HepG2 (cell line): ENCODE results near the gene NAV2. TPM values are rescaled to one million over a fixed set of nuclear protein-coding genes. Genes with fewer than 3 reads are reported as not detected.

Source experiments
- ARID2 ChIP-seq: sonication (generic); formaldehyde crosslinking; IDR thresholded peaks from 2 replicates; pipeline ENCODE4 v1.8.1; 2022; ENCODE audit warnings: mild to moderate bottlenecking, missing genetic modification reagents, borderline replicate concordance
- FOXC1 ChIP-seq: sonication (generic); formaldehyde crosslinking; IDR thresholded peaks from 2 replicates; pipeline ENCODE4 v1.8.0; 2022; ENCODE audit warnings: mild to moderate bottlenecking, missing genetic modification reagents, borderline replicate concordance
- ISL2 ChIP-seq: sonication (generic); formaldehyde crosslinking; IDR thresholded peaks from 2 replicates; pipeline ENCODE4 v1.5.0; 2020; ENCODE audit warnings: missing genetic modification reagents
- MED8 ChIP-seq: sonication (generic); formaldehyde crosslinking; IDR thresholded peaks from 2 replicates; pipeline ENCODE4 v1.8.1; 2023; ENCODE audit warnings: mild to moderate bottlenecking, missing genetic modification reagents; ENCODE audit not compliant: insufficient replicate concordance
- NR2F2 ChIP-seq: IDR thresholded peaks from 2 replicates; pipeline ENCODE4 v1.6.1; 2012; ENCODE audit warnings: low read depth, inconsistent platforms, borderline replicate concordance
- SAFB2 ChIP-seq: sonication (generic); formaldehyde crosslinking; IDR thresholded peaks from 2 replicates; pipeline ENCODE4 v1.5.1; 2020; ENCODE audit warnings: missing genetic modification reagents, low read depth, mild to moderate bottlenecking, borderline replicate concordance
- SIX1 ChIP-seq: sonication (generic); formaldehyde crosslinking; IDR thresholded peaks from 2 replicates; pipeline ENCODE4 v1.4.0; 2020; ENCODE audit warnings: missing genetic modification reagents, borderline replicate concordance
- STAT6 ChIP-seq: sonication (generic); formaldehyde crosslinking; IDR thresholded peaks from 2 replicates; pipeline ENCODE4 v1.4.0; 2020; ENCODE audit warnings: missing genetic modification reagents, mild to moderate bottlenecking, borderline replicate concordance
- TRAFD1 ChIP-seq: sonication (generic); formaldehyde crosslinking; IDR thresholded peaks from 2 replicates; pipeline ENCODE4 v1.5.1; 2020; ENCODE audit warnings: missing genetic modification reagents, mild to moderate bottlenecking, borderline replicate concordance
- ZBTB37 ChIP-seq: sonication (generic); formaldehyde crosslinking; IDR thresholded peaks from 2 replicates; pipeline ENCODE4 v1.4.0; 2020; ENCODE audit warnings: mild to moderate bottlenecking, missing genetic modification reagents
- ZNF430 ChIP-seq: sonication (generic); formaldehyde crosslinking; IDR thresholded peaks from 2 replicates; pipeline ENCODE4 v1.9.0; 2021; ENCODE audit warnings: mild to moderate bottlenecking, missing genetic modification reagents
- ZNF546 ChIP-seq: sonication (generic); formaldehyde crosslinking; conservative IDR thresholded peaks from 2 replicates; pipeline ENCODE4 v1.8.1; 2023; ENCODE audit warnings: mild to moderate bottlenecking, missing genetic modification reagents
- ZNF891 ChIP-seq: sonication (generic); formaldehyde crosslinking; IDR thresholded peaks from 2 replicates; pipeline ENCODE4 v1.5.0; 2020; ENCODE audit warnings: mild to moderate bottlenecking, missing genetic modification reagents
- ZSCAN30 ChIP-seq: sonication (generic); formaldehyde crosslinking; IDR thresholded peaks from 2 replicates; pipeline ENCODE4 v1.5.0; 2020; ENCODE audit warnings: mild to moderate bottlenecking, missing genetic modification reagents
- polyA plus RNA-seq, 8 experiments: library from polyadenylated mRNA; depleted of rRNA in 3 of 8; stranded (reverse) in 7 of 8; unstranded in 1 of 8; fragments of >200 nt; fragmentation: Illumina TruSeq in 4 of 8; extraction: Trizol in 4 of 8; gene quantifications; 2 replicates each; pipeline versions ENCODE4 v1.2.1 to v1.2.3, GENCODE V29; 2011 to 2016; ENCODE audit warnings: low read depth in 4 of 8, missing spikeins in 1 of 8, mixed read lengths in 1 of 8; ENCODE audit not compliant: insufficient read depth in 1 of 8
- total RNA-seq, 5 experiments: library from RNA; depleted of rRNA; stranded (reverse); fragments of >200 nt; fragmentation: Illumina TruSeq; extraction: Trizol; gene quantifications; 2 replicates each; pipeline ENCODE4 v1.2.3, GENCODE V29; 2016; ENCODE audit warnings: low read depth in 1 of 5
- TF ChIP-seq, protein P1 (sequence below): sonication (generic); formaldehyde crosslinking; IDR thresholded peaks from 2 replicates; pipeline ENCODE4 v1.4.0; 2020; ENCODE audit warnings: missing genetic modification reagents

Gene NAV2
- total and polyA plus RNA-seq, 2 of the 13 experiments (the other 11 are each of a cell fraction or from before 2014, with no cell fraction given), result 9.3 to 34.6 TPM

- TF ChIP-seq, protein P1, sequence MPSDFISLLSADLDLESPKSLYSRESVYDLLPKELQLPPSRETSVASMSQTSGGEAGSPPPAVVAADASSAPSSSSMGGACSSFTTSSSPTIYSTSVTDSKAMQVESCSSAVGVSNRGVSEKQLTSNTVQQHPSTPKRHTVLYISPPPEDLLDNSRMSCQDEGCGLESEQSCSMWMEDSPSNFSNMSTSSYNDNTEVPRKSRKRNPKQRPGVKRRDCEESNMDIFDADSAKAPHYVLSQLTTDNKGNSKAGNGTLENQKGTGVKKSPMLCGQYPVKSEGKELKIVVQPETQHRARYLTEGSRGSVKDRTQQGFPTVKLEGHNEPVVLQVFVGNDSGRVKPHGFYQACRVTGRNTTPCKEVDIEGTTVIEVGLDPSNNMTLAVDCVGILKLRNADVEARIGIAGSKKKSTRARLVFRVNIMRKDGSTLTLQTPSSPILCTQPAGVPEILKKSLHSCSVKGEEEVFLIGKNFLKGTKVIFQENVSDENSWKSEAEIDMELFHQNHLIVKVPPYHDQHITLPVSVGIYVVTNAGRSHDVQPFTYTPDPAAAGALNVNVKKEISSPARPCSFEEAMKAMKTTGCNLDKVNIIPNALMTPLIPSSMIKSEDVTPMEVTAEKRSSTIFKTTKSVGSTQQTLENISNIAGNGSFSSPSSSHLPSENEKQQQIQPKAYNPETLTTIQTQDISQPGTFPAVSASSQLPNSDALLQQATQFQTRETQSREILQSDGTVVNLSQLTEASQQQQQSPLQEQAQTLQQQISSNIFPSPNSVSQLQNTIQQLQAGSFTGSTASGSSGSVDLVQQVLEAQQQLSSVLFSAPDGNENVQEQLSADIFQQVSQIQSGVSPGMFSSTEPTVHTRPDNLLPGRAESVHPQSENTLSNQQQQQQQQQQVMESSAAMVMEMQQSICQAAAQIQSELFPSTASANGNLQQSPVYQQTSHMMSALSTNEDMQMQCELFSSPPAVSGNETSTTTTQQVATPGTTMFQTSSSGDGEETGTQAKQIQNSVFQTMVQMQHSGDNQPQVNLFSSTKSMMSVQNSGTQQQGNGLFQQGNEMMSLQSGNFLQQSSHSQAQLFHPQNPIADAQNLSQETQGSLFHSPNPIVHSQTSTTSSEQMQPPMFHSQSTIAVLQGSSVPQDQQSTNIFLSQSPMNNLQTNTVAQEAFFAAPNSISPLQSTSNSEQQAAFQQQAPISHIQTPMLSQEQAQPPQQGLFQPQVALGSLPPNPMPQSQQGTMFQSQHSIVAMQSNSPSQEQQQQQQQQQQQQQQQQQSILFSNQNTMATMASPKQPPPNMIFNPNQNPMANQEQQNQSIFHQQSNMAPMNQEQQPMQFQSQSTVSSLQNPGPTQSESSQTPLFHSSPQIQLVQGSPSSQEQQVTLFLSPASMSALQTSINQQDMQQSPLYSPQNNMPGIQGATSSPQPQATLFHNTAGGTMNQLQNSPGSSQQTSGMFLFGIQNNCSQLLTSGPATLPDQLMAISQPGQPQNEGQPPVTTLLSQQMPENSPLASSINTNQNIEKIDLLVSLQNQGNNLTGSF (CRISPR knock-in tag), result no peak
- 0 out of 2 replicates have a peak, but pooled peaks have one; percentile 44 for TF ChIP-seq ISL2 (CRISPR knock-in tag)
- no peak for TF ChIP-seq ZSCAN30
- peak; percentile 55; the same call in 1 of the 2 replicates for TF ChIP-seq ZNF430
- TF ChIP-seq ARID2, result no peak
- TF ChIP-seq STAT6 (CRISPR knock-in tag), result no peak
- no peak; the same call in 1 of the 2 replicates for TF ChIP-seq NR2F2
- no peak for TF ChIP-seq SAFB2 (CRISPR knock-in tag)
- TF ChIP-seq FOXC1 (CRISPR knock-in tag), result no peak
- TF ChIP-seq ZBTB37, result no peak
- 0 out of 2 replicates have a peak, but pooled peaks have one; percentile 50 for TF ChIP-seq ZNF546 (CRISPR knock-in tag)
- TF ChIP-seq SIX1 (CRISPR knock-in tag), result no peak
- TF ChIP-seq TRAFD1 (CRISPR knock-in tag), result no peak
- TF ChIP-seq MED8, result no peak
- TF ChIP-seq ZNF891, result no peak
Measured at GRCh38 chr11:19976281-19976941, 263.8 kb downstream of the NAV2 start (continued).
